ENCODE data around the gene ODF2L.
"Not testable (repeated sequence)": the region's sequence is repeated elsewhere in the genome, so short reads cannot be mapped to it uniquely, and the experiment has no call there.

The ODF2L gene

DNA sequence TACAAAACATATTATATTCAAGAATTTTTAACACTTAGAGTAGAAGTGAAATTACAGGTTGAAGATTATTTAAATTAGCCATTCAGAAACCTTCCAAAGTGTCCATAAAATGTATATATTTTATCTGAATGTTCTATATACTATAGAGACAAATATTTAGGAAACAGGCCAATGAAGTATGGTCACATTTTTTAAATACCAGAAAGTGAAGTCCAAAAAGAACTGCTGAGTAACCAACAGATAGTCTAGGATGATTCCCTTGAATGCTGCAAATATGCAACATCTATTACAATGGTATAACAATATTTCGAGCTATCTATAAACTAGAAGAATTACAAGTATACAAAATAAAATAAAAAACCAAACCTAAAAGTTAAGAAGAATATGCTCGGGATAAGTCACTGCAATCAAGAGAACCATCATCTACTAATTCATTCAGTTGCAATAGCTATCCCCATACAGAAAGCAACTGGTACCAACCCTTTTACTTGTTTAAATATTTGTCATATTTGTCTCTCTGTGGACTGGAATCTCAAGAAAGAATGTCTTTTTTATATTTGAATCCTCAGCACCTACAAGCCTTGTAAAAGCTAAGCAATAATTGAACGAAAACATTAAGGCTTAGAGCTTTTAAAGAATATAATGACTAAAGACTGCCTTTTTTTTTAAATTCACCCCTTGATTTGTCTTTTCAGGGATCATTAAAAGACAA, 8.1 kb downstream of the ODF2L start:
- no peak for DNase-seq (ENCODE audit: low spot score)

DNA sequence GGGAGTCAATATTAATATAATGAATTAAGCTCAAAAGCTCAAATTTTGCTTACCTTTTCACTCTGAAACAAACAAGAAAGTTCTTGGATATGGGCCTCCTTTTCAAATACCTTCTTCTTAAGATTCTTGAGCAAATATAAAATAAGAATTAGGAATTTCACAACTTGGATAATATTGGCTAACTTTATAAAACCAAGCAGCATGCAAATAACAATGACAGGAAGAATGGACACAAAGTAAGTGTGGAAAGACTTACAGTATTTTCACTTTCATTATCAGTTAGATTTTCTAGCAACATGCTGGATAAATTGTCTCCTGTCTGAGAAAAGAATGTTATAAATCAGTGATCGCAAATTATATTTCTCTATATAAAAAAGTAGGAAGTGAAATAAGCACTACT, 13.2 kb downstream of the ODF2L start:
- DNase-seq (ENCODE audit: low spot score), result no peak

DNA sequence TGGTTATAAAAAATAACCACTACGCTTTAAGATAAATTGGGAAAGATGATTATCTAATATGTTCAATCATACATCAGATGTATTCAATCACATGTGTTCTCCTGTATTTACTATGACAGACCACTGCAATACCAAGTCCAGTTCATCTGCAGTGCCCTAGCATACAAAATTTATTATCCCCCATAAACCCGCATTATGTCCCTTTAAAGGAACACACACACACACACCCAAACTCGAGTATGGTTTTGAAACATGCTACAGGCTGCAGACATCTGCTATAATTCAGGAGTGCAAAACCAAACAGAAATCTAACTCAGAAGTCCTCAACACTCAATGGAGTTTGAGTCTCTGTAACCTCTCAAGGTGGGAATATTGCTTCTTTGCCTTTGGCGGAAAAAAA, 14.9 kb downstream of the ODF2L start:
- no peak for DNase-seq (ENCODE audit: low spot score)

DNA sequence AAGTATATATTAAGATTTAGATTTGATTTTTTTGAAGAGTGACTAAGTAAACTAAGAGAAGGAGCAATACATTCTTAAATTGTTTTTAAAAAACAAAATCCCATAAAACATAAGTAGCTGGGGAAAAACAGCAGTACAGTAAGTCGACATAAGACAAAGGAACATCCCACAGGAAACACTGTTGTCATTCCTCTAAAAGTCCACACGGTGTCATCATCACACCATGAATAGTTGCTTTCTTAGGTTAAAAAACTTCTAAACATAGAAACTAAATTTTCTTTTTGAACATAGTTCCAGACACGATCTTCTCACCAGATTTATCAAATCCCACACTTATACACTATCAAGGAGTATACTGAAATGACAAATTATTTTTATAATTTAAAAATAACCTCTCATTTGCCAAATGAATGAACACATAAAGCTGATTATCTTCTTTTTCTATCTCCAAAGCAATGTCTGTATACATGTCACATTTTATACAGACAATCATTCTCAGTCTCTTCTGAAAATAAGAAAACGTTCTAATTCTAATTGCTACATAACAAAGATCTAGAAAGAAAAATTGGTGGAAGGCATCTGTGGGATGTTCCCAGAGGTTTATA, 15.8 kb downstream of the ODF2L start:
- DNase-seq (ENCODE audit: low spot score), result peak; percentile 61

DNA sequence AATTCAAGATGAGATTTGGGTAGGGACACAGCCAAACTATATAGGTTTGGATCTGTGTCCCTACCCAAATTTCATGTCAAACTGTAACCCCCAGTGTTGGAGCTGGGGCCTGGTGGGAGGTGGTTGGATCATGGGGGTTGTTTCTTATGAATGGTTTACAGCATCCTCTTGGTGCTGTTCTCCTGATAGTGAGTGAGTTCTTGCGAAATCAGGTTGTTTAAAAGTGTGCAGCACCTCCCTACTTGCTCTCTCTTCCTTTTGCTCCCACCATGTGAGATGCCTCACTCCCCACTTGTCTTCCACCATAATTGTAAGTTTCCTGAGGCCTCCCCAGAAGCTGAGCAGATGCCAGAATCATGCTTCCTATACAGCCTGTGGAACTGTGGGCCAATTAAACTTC, 17.3 kb downstream of the ODF2L start:
- no peak for DNase-seq (ENCODE audit: low spot score)

DNA sequence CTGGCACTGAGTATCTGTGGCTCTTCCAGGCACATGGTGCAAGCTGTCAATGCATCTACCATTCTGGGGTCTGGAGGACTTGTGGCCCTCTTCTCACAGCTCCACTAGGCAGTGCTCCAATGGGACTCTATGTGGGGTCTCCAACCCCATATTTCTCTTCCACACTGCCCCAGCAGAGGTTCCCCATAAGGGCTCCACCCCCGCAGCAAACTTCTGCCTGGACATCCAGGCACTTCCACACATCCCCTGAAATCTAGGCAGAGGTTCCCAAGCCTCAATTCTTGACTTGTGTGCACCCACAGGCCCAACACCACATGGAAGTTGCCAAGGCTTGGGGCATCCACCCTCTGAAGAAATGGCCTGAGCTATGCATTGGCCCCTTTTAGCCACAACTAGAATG, 18.8 kb downstream of the ODF2L start:
- no peak for DNase-seq (ENCODE audit: low spot score)

DNA sequence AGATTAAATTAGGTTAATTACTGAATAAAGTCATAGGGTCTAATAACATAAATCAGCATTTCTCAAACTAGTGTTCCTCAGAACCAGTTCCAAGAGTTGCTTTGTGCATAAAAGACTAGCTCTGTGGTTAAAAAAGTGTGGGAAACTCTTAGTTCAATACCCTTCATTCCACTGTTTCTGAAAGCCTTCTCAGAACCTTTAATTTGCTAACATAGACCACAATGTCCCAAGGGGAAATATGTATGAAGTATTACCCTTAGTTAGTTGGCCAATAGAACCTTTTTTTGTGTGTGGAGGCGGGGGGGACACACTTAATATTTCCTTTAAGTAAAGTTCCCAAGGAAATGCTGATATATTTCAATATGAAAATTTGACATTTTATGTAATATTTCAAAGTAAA, 20.4 kb downstream of the ODF2L start:
- no peak for DNase-seq (ENCODE audit: low spot score)

DNA sequence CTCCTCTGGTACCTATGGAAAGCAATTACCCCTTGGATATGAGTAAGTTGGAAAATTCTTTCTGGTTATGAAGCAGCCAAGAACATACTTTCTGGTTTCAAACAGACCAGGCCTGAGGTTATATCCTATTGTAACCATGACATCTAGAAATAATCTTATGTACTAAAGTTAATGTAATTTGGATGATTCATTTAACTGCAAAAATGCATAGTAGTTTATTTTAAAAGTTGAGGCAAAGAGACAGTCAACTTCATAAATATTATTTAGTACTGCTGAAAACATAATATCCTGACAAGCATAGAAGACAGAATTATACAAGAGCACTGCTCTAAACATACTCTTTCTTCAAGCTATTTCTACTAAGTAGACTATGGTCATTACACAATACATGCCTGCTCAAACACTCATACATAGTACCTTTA, 25.5 kb downstream of the ODF2L start:
- DNase-seq (ENCODE audit: low spot score), result no peak

DNA sequence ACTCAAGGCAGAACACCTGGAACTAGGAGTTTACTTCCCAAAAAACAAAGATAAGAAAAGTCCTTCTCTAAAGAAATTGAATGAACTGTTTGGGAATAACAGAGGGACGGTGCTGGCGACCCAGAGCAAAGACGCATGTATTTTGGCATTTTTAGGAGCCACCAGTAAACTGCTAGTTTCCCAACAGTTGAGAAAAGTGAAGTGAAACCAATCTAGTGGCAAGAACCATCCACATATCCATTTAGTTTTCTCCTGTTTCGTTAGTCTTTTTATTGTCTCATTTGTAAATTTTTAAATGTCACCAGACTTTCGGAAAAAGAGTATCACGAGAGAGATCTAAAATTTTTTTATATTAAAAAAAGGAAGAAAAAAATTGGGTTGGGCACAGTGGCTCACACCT, 30.2 kb downstream of the ODF2L start:
- DNase-seq (ENCODE audit: low spot score), result no peak

DNA sequence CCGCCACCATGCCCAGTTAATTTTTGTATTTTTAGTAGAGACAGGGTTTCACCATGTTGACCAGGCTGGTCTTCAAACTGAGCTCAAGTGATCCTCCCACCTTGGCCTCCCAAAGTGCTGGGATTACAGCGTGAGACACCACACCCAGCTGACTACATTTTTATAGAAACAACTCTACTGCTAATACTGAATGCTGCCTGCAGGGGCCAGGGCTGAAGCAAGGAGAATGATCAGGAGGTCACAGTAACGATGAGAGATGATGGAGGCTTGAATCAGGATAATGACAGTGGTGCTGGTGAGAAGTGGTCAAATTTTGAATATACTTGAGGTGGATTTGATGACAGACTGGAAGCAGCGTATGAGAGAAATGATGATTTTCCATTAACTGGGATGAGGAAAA, 33.3 kb downstream of the ODF2L start:
- no peak for DNase-seq (ENCODE audit: low spot score)

DNA sequence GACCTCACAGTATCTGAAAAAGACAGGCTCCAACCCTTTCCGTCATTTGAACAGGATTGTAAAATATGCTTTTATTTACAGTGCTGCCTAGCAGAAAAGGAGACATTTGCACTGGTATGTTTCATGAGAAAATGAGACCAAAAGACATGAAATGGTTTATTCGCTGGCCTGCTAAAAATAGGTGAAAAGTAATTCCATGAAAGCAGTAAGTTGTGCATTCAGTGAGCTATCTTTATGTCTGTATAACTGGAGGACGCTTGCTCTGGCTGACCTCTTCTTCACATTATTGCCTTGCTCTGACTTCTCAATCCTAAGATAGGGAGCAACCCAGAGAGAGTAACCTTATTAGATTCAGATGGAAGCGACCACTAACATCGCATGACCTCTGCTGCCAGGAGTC, 38.3 kb downstream of the ODF2L start:
- no peak for DNase-seq (ENCODE audit: low spot score)

DNA sequence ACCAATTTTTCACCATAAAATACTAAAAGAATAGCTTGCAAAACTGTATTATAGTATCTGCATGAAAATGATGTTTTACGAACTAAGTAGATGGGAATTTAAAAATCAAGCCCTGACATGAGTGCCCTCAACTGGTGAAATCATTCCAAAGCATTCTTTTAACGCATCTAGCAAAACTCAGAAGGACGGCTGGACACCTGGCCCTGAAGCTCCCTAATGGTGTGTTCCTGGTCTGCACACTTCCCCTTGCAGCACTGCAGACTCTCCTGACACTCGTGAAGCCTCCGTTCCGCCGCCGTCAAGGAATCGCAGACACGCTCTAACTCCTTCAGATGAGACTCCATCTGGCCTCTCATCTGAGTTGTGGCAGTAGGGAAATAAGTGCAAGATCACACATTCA, 39.9 kb downstream of the ODF2L start:
- DNase-seq (ENCODE audit: low spot score), result no peak

DNA sequence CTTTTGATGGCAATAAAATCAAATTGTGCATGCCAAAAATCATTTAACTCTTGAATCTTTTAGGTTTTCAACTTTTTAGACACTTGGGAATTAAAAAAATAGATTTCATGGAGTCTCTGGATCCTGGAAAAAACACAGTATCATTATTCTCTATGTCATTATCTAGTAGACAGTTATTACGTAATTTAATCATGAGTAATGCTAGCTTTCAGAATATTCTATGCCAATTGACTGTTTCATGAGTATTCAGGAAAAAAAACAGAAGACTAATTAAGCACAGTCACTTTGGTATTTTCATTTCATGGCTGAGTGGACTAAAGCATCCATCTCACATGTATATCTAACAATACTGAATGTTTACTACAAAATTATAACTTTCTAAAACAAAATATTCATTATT, 44.0 kb downstream of the ODF2L start:
- no peak for DNase-seq (ENCODE audit: low spot score)

DNA sequence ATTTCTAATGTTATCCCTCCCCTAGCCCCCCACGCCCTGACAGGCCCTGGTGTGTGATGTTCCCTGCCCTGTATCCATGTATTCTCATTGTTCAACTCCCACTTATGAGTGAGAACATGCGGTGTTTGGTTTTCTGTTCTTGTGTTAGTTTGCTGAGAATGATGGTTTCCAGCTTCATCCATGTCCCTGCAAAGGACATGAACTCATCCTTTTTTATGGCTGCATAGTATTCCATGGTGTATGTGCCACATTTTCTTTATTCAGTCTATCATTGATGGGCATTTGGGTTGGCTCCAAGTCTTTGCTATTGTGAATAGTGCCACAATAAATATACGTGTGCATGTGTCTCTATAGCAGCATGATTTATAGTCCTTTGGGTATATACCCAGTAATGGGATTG, 45.9 kb downstream of the ODF2L start:
- not testable (repeated sequence) for DNase-seq (ENCODE audit: low spot score)

DNA sequence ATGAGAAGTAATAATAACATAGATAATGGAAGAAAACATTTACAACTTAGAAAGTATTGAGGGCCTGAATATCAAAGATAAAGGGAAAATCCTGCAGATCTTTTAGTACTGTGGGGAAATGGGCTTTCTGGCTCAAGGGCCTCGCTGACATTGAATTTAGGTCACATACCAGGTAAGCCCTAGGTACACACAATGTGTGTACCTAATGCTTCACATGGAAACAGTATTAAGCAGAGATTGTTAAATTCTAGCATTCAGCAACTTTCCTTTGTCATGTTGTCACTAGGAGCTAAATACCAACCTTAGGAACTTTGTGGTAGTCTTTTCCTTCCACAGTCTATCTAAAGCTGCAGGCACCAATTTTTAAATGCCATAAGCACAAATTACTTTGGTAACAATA, 49.7 kb downstream of the ODF2L start:
- no peak for DNase-seq (ENCODE audit: low spot score)

DNA sequence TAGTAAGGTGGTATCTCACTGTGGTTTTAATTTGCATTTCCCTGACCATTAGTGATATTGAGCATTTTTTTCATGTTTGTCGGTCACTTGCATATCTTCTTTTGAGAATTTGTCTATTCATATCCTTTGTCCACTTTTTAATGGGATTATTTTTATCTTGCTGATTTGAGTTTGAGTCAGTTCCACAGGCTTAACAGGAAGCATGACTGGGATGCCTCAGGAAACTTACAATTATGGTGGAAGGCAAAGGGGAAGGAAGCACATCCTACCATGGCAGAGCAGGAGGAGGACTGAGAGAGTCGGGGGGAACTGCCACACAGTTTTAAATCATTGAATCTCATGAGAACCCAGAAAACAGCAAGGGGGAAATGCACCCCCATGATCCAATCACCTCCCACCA, 51.1 kb downstream of the ODF2L start:
- DNase-seq (ENCODE audit: low spot score), result no peak

DNA sequence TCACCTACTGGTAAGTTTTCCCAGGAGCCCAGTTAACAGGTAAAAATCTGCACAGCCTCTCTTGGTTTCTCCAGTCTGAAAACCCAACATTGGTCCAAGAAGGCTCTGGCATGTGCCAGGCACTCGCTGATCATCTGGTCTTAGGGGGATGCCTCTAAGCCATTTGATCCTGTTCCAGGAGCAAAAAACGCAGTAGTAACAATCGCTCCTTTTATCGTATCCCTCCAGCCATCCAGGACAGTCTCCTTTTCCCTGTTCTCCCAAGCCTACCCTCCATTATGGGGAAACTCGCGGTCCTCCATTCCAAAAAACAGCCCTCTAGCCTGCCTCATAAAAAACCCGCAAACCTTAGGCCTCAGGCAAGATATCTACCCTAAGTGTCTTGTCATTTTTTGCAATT, 56.2 kb downstream of the ODF2L start:
- no peak for DNase-seq (ENCODE audit: low spot score)

DNA sequence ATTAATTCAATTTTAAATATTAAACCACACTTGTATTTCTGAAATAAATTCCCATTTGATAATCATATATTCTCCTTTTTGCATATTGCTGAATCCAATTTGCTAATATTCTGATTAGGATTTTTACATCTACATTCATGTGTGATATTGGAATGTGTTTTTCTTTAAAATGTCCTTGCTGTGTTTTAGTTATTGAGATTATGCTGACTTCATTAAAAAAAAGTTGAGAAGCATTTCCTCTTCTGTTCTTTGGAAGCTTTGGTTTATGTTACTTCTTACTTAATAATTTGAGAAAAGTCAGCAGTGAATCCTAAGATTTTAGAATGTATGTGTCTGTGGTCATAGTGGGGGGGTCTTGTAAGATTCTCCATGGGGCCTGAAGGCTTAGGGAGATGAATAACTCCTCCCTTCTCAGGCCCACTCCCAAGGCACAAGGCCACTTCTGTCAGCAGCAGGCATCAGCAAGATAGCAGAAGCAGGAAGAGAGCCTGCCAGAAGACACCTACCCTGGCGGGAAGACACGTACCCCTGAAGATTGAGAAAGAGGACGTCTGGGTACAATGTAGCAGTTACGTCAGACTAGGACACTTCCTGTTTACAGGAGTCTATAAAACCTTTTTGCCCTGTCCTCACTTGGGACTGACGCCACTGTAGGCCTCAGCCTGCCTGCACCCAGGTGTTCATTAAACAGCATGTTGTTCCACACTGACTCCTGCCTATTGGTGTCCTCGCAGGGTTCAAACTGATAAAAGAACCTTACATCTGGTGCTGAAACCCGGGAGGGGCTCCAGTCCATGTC, 56.9 kb downstream of the ODF2L start:
- no peak for DNase-seq (ENCODE audit: low spot score)

DNA sequence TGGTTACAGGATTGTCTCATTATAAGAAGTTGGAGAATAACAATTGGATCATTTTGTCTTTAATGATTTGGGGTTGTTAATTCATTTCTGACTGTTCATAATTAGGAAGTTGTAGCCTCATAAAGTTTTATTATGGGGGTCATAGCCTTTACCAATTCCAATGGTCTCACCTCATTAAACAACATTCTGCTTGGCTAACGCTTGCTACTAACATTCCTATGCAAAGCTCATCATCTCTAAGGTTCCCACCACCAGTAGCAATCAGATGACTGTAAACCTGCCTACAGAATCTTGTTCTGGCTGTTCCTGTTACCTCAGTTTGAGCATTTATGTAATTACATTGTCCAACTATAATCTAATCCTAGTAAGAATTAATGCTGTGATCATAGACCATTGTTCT, 60.2 kb downstream of the ODF2L start:
- DNase-seq (ENCODE audit: low spot score), result no peak

DNA sequence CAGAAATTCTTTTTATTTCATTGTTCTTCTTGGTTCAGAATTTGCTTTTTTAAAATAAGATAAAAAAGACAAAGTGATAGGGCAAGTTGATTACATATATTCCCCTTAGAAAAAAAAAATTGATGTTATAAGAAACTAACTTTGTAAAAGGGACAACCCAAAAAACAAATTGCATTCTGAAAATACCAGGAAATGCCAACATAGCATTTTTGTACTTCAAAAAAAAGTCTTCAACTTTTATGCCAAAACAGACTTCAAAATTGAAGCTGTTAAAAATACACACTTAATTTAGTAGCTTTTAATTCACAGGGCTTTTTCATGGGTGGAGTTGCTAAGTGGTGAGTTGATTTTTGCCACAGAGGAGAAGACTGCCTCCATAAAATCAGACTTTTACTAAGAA, 70.9 kb downstream of the ODF2L start:
- no peak for DNase-seq (ENCODE audit: low spot score)

DNA sequence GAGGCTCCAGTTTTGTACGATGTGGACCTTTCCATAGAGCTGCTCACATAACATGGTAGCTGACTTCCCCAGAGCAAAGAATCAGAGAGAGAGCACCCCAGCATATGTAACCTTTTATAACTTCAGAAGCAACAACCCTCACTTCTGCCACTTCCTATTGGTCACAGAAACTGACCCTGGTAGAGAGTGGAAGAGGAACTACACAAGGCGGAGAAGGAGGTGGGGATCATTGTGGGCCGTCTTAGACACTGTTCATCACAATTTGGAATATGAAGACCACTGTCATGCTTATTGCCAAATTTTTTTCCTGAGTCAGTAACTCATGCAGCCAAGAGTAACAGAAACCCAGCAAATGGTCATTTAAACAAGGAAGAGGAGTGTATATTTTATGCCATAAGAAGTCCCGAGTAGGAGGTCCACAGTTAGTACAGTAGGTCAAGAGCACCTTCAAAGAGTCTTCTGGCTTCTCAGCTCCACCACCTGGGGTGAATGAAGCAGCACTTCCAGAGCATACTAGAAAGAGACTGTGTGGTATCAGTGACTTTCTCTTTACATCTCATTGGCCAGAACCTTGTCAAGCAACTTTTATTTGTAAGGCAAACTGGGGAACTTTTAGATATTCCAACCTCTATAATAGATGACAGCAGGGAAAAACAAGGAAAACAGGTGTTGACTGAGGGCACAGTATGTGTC, 71.8 kb downstream of the ODF2L start:
- no peak for DNase-seq (ENCODE audit: low spot score)

DNA sequence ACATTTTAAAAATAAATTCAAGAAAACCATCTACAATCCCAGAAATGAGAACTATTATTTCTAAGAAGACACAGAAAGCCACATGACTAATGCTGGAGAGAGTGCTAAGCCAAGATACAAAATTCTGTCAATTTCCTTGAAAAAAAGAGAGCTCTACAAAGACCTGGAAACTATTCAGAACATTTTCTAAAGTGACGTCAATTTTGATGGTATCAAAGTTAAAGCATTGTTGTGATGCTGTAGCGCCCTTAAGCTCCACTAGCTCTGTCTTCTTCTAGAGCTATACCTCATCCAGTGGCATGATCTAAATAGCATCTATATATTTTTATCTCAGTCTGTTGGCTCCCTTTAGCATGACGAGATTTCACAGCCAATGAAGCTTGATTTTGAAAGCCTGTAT, 73.9 kb downstream of the ODF2L start:
- no peak for DNase-seq (ENCODE audit: low spot score)

DNA sequence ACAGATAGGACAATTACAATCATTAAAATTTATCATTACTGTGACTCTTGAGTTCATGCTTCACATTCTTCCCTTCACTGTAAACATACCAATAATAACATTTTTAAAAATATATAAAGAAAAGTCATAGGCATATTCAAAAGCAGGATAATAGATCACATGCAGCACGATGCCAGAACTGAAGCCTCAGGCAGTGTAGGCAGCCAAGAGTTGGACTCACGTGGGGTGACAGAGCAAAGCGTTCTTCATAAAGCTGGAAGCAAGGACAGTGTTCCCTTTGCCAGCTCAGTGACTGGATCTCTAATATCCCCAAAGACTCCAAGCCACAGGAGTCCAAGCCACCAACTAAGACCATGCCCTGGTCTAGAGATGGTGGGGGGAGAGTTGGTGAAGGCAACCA, 77.7 kb downstream of the ODF2L start:
- no peak for DNase-seq (ENCODE audit: low spot score)

Measured in iPS-NIHi11 (cell line).